ENCODE data around the gene ZNF385A.
A peak's percentile ranks its signal among the peaks of the same experiment; 100 is the strongest.

Gene ZNF385A, protein sequence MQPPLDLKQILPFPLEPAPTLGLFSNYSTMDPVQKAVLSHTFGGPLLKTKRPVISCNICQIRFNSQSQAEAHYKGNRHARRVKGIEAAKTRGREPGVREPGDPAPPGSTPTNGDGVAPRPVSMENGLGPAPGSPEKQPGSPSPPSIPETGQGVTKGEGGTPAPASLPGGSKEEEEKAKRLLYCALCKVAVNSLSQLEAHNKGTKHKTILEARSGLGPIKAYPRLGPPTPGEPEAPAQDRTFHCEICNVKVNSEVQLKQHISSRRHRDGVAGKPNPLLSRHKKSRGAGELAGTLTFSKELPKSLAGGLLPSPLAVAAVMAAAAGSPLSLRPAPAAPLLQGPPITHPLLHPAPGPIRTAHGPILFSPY

DNA sequence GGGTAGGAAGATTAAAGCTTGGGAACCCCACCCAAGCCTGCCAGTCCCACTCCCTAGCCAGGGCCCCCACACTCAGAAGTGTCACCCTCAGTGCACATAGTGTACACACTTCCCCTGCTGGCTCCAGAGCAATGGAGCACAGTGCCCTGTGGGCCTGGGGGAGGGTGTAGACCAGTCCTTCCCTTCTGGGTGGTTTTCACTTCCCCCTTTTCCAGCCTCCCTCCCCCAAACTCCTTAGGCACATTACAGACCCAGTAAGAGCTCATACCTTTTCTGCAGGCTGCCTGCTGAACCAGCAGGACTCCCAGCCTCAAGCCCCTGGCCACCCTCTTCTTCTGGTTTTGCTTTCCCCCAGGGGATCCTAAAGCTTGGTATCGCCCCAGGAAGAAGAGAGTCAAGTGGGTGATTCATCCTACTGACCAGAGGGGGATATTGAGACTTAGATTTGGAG, at the start of gene ZNF385A:
Gene ZNF385A, minus strand, starts transcription at position 143 of the 451 bp plus-strand sequence. CDS start 219 bp downstream, outside the sequence.
- DNase-seq (ENCODE audit: low read depth in 2 of 2): no peak

DNA sequence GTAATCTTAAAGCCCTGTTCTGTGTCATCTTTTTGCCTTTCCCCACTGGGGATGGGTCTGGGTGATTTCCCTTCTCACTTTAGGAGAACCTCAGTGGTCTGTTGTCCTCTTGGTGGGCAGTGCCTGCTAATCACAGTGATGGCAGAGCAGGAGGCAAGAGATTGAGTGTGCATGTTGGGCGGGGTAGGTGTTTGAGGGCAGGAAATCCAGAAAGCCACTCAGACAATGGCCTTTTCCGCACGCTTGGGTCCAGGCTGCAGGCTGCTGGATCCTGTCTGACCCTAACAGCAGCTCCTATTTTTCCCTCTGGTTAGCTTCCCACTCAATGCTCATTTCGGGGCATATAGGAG, 48.3 kb upstream of the ZNF385A start:
- no peak for DNase-seq (ENCODE audit: low read depth in 2 of 2)

DNA sequence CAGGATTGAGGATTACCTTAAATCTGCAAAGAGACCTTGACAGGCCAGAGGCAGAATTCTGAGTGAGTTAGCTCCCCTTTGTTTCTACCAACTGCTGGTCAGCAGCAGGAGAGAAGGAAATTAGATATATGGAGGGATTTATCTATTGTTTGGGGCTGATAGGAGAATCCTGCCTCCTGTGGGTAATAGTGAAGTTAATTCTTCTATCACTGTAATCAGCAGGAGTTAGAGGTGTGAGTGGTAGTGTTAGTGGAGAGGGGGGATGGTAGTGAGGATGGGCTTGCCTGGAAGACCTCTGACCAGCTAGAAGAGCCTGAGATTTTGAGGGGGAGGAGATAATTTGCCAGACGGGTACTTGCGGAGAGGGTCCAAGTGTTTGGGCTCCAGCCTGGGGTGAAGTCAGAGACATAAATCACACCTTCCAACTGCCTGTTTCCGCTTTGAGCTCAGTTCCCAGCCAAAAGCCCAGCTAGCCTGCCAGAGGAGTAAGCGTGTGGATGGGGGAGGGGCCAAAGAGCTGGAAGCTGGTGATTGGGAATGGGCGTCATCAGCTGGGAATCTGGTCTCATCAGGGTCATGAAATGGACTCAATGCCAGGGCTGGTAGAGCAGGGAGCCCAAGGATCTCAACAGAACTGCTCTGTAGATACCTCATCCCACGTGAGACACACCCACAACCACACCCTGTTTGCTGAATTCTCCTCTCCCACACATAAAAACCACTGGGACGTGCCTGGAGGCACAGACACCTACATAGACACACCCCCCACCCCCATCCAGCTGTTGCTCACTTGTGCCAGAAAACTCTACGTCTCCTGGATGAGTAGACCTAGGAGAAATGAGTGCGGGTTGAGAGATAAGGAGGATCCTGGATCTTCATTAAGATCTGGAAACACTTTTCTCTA, 47.6 kb upstream of the ZNF385A start:
- DNase-seq (ENCODE audit: low read depth in 2 of 2): no peak

DNA sequence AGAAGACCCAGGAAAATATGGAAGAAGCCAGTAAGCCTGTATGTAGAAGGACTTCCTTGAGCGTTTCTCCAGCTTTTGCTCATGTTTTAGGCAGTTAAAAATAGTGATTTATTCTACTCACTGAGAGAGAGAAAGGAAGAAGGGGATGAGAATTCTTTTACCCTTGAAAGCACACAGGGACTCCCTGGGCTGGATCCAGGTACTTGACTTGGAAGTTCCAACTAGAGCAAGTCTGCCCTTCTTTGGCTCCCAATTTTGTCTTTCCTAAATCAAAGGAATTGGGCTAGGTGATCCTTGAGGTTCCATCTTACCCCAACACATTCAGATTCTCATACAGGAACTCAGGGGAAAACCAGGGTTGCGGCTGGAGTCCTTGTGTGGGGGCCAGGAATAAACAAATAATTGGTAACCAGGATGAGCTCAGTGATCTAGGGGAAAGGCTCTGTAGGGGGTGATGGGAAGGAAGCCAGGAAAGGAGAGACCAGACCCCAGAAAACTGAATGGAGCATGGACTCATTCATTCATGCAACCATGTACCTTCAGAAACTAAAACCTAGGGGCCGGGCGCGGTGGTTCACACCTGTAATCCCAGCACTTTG, 46.0 kb upstream of the ZNF385A start:
- no peak for DNase-seq (ENCODE audit: low read depth in 2 of 2)

DNA sequence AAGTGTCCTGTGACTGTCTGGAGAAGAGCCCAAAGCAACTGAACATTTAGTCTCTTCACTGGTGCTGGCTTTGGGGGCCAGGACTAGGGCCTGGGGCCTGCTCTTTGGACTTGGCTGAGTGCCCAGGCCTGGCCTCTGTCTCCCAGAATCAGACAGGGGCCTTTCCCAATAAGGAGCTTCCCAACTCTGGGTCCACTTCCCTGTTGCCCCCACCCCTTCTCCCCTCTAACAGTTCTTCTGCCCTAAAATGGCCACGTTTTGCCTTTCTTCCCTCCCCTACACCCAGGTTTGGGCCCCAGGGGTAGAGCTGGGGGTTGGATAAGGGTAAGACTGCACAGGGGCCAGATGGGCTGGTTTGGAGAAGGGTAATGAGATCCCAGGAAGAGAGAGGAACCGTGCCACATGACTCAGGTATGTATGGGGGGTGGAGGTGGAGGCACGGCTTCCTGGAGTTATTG, 44.5 kb upstream of the ZNF385A start:
- no peak for DNase-seq (ENCODE audit: low read depth in 2 of 2)

DNA sequence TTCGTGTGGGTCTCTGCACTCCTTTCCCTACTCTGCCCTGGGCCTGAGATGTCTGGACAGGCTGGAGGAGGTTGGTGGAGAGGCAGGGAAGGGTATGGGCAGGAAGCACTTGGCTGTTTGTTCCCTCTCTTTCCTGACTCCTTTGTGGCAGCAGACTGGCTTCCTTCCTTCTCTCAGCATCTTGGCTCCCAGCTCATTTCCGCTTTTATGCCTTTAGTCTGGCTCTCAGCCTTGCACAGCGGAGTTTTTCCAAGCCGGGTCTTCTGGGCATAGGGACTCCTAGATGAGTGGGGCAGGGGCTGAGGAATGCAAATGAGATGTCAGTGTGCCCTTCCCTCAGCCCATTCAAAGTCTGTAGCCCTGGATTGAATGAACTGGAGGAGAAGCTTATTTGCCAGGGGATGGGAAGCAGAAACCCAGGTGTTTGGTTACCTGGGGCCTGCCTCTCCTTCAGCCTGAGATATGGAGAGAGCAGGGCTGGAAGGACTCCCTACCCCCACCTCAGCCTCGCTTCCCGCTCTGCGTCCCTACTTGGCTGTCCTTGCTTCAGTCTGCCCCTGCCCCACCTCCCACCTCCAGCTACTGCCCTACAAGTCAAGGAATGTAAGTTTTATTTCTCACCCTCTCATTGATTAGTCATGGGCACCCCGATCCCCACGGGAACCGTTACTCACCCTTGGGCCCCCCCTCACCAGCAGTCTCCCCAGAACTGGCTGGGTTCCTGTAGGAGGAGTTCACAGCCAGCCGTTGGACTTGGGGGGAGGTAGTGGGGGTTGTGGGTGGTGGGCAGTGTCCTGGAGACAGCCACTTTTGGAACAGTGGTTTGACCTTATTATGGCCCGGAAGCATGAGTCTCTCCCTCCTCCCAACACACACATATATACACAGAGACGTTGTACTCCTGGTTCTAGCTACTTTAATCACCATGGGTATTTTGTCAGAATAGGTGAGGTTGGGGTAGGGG, 43.8 kb upstream of the ZNF385A start:
- no peak for DNase-seq (ENCODE audit: low read depth in 2 of 2)

DNA sequence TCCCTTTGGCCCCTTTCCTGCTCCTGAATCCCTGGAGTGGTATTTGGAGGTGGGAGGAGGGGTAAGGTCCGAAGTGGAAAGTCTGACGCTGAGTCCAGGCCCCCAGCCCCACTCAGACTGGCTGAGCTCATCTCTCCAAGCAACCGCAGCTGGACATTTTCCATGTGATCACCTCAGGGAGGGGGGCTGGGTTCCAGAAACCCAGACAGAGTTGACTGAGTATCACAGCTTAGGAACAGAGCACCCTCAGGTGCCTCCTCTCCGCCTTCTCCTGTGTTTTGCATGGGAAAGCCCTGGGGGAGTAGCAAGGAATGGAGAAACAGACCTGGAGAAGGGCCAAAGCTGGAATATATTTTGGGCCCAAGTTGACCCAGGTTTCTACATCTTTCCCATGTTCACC, 42.6 kb upstream of the ZNF385A start:
- DNase-seq (ENCODE audit: low read depth in 2 of 2): no peak

DNA sequence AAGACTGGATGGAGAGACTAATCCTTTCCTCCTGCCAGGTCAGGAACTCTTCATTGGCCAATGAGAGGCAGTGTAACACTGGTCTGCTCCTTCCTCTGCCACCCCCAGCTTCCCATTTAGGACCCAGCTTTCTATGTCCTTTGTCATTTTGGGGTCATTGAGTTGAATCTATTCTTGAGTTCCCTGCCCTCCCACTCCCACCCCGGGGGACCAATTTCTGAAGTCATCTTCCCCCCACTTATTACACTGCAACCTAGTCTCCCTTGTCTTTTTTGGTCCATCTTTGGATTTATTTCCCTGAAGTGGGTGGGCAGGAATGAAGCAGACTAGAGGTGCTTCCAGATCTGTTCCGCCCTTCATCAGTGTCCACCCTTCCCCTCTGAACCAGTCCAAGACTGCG, 42.2 kb upstream of the ZNF385A start:
- DNase-seq (ENCODE audit: low read depth in 2 of 2): no peak

DNA sequence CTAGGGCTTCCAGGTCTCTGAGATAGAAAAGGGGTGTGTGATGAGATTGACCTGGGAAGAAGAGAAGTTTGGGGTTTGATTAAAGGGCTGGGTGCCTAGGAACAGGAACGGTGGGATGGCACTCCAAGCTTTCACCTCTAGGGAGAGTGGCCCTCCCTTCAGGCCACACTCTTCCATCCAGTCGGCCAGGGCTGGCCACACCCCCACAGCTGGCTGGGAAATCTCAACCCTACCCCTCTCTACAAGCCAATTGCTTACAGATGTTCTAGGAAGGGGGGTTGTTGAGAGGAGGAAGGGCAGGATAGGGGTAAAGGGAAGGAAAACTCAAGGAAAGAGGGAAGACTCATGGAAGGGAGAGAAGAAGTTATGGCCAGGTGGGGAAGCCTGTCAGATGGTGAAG, 41.2 kb upstream of the ZNF385A start:
- DNase-seq (ENCODE audit: low read depth in 2 of 2): no peak

DNA sequence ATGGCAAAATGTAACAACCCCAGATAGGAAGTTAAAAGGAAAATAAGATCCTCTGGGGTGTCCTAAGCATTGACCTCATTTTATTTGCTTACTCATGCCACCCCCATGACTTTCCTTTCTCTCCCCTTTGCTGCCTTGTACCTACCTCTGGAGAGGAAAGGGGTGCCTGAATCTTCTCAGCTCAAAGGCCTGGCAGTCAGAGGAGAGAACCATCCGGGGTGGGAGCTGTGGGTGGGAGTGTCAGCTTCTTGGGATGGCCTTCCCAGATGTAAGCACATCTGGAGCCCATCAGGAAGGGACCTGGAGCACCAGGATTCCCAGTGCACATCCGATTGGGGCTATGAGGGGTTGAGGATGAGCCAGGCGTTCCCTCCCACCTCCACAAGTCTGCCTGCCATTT, 39.7 kb upstream of the ZNF385A start:
- no peak for DNase-seq (ENCODE audit: low read depth in 2 of 2)

DNA sequence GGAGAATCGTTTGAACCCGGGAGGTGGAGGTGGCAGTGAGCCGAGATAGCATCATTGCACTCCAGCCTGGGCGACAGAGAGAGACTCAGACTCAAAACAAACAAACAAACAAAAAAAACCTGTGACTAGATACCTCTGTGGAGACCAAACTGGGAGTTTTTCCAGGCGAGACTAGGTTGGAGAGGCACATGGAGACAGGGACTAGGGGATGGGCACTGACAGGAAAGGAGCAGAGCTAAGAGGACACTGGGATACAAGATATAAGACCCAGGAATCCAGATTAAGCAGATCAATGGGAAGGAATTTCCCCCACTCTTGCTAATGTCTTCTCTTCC, 39.2 kb upstream of the ZNF385A start:
- DNase-seq (ENCODE audit: low read depth in 2 of 2): no peak

DNA sequence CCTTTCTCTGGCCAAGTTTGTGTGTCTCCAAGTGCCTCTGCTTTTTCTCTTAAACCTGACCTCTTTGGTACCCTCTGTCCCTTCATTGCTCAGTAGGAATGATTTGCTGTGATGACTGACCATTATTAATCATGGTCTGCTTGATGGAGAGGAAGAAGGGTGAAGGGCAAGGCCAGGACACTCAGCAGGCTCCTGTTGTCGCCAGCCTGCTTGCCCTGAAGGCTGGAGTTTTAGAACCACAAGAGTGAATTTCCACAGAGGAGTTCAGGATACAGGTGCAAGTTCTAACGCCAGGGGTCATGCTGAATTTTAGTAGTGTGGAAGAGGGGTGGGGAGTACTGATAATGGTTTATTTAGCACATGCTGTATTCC, 37.3 kb upstream of the ZNF385A start:
- no peak for DNase-seq (ENCODE audit: low read depth in 2 of 2)

DNA sequence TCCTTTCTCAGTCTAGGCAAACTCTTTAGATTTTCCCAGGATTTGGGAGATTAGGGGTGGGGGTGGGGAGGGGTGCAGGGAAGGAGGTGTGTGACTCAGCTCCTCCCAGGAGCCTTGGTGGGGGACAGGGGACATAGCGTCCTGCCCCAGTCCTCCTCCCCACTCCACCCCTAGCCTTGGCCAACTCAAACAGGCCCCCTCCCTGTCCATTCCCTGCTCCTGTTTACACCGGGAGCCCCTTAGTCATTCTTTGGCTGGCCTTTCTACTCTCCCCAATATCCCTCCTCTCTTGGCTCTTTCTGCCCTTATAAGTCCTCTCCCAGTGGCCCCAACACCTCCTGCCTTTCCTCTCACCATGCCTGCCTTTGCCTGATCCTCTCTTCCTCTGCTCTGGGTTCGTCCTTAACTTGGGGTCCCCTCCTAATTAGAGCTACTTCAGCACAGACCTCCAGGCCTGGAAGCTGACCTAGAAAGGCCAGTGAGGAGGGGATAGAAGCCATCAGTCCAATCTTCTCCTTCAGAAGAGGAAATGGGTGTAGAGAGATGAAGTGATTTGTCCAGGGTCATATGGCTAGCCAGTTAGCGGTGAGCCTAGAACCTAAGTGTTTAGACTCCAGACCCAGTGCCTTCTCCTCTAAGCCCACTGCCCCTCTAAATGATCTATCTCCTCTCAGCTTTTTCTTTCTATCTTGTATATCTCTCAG, 36.8 kb upstream of the ZNF385A start:
- no peak for DNase-seq (ENCODE audit: low read depth in 2 of 2)

DNA sequence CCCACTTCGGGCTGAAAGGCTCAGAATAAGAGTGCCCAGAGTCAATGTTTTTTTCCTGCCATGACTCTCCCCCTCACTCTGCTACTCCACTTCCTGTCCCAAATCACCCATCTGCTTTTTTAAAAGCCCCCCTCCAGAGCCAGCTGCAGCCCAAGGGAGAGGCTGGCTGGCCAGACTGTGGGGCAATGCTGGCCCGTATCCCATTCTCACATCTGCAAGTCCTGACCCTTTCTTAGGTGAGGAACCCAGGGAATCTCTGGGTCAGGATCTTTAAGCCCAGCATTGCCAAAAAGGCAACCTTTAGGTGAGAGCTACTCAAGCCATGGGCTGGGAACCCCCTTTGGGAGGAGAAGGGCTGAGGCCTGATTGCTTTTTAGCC, 36.2 kb upstream of the ZNF385A start:
- no peak for DNase-seq (ENCODE audit: low read depth in 2 of 2)

DNA sequence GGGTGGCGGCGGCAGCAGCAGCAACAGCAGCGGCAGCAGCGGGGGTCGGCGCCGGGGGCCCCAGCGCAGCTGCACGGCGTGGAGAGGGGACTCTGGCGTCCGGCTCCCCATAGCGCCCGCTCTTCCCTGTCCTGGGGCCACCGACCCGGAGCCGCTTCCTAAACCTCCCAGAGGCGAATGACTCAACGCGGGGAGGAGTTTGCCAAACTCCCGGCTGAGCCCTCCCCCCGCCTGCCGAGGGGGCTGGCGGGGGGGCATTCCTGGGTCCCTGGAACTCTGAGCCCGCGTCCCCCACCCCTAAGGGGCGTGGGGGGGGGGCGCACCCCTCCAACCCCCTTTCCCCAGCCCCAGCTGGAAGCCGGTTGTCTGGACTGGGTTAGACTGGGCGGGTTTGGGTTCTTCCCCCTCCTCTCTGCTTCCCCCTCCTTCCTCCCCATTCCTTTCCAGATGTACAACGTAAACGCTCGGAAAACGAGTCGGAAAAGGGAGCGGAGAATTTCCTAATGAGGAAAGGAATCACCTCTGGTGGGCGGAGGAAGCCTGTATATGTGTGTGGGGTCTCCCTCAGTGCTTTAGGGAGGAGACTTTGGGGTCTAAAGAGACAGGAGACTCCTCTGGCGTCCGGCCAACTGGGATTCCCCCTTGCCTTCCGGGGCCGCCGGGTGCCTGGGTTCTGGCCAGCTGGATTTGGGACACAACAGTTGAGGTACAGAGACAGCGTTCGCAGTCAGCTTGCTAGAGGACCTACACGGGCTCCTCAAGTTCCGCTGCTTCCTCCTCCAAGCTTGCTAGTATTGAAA, 34.8 kb upstream of the ZNF385A start, which contains the start of gene ITGA5:
Gene ITGA5, minus strand, starts transcription at position 179 of the 800 bp plus-strand sequence. Its CDS starts 68 bp downstream, at position 111.
- peak in 1 of 2 donors; percentile 46 for DNase-seq (ENCODE audit: low read depth in 2 of 2)

DNA sequence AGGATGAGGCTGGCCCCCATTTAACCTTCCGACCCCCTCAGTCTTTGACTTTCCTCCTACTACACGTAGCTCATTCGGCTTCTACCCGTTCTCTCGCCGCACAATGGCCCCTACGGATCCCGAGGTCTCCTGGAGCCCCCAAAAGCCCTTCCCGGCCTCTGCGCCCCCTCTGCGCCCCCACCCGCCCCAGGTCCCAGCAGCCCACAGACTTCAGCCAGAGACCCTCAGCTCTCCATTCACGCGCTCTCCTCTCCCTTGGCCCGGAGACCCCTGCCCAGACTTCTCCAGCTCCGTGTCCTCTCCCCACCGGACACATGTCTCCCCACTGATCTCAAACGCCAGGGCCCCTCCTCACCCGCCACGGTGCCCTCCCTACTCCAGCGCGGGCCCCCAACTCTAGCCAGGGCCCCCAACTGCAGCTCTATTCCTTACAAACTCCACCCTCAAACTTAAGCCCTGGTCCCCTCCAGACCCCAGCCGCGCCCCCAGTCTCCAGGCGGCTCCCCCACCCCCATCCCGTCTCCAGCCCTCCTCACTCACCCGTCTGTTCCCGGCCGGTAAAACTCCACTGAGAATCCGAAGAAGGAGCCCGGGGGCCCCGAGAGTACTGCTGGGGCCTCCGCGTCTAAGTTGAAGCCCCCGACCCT, 34.0 kb upstream of the ZNF385A start:
- DNase-seq (ENCODE audit: low read depth in 2 of 2): no peak

DNA sequence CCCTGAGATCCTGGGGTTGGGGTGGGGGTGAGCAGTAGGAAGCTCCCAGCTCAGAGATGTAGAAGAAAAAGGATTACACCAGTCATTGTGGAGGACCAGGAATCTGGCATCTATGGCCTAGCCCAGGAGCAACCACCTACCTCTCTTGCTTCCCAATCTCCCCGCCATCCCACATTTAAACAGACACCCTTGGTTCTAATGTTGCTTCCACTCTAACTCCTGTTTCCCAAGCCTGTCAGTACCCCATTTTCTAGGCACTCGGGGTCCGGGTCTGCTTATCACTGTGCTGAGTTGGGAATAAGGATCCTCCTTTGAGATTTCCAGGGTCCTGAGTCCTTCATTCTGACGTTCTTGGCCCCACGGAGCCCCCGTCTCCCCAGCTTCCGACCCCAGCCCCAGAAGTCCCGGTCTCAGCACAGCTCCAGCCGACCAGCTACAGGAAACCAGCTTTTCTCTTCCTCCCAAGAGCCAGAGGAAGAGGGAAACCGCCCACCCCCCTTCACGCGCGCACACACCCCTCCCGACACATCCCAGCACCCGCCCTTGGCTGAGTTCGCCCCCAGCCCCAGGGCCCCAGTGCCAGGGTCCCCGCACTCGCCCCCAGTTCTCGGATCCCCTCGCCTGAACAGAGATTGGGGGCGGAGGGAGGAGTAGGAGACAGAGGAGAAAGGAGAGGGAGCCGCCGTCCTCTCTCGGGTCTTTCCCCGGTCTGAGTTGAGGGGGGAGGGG, 33.3 kb upstream of the ZNF385A start:
- no peak for DNase-seq (ENCODE audit: low read depth in 2 of 2)

DNA sequence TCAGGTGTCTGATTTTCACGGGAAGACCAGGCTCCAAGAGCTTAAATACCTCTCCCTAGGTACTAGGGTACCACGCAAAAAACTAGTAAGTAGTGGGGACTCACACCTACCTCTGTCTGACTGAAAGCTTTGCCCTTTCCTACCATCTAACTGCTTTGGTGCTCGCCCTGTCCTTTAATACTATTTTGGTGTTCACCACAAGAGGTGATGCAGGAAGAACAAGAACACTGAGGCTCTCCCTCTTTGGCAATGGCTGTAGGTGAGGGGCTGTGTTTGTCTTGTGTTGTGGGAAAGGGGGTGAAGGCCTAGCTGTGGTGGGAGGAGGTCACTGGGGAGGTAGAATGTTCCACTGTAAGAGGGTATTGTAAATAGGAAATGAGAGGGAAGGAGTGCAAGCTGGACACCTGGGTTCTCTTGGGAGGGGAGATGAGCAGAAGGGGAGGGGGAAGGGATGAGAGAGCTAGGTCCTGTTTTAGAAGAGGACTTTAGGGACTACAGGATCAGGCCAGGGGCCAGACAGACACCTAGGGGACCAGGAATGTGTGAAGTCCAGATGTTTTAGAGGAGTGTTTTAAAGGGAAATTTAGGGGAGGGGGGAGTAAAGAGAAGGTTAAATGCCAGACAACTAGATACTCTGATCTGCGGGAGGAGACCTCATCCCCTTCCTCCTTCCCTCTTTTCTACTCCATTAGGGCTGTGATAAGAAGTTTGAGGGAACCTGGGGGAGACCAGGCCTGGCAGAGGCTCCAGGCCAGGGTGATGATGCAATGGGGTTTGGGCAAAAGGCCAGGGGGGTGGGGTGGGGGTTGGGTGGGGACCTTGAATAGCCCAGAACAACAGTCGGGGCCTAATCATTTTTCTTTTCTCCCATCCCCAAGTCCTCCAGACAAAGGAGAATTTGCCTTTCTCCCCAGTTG, 32.4 kb upstream of the ZNF385A start:
- DNase-seq (ENCODE audit: low read depth in 2 of 2): no peak
